H1 (cell line): ENCODE results near the gene RAB11FIP3. TPM values are rescaled to one million over a fixed set of nuclear protein-coding genes. Genes with fewer than 3 reads are reported as not detected.

ENCODE experiments used
- CTCF ChIA-PET: fragments of 300-600 bp; sonication (Branson Sonifier 250); formaldehyde crosslinking; loops from one replicate; lab custom pipeline; 2021; ENCODE audit not compliant: partially characterized antibody; lab: Charles Lee
- POLR2A ChIA-PET: fragments of 300-600 bp; sonication (Branson Sonifier 250); formaldehyde crosslinking; loops from one replicate; lab custom pipeline; 2021; ENCODE audit warnings: inconsistent platforms; ENCODE audit not compliant: partially characterized antibody; lab: Charles Lee
- DNase-seq, 2 experiments: peaks; one replicate each; pipeline versions ENCODE4 v3.0.0 to v3.0.0-alpha.2; 2010 to 2022; ENCODE audit warnings: low spot score in 2 of 2, low read depth in 1 of 2, mixed read lengths in 1 of 2
- FAIRE-seq: peaks from 2 replicates; lab custom pipeline; 2011; peaks lifted over from hg19 to GRCh38; lab: Jason Lieb, UNC
- H2AFZ ChIP-seq: 2 replicates; pipeline ENCODE4 v1.8.1; 2012; ENCODE audit warnings: low read length, inconsistent platforms
- H2AK5ac ChIP-seq: 2 replicates; pipeline ENCODE4 v1.6.1; 2013; ENCODE audit warnings: low read depth, low read length
- H2BK120ac ChIP-seq: replicated peaks from 2 replicates; pipeline ENCODE3; 2013; ENCODE audit warnings: low read depth, low read length, inconsistent platforms
- H2BK12ac ChIP-seq: 2 replicates; pipeline ENCODE4 v1.6.1; 2013; ENCODE audit warnings: low read depth, low read length
- H2BK15ac ChIP-seq: 2 replicates; pipeline ENCODE4 v1.6.1; 2013; ENCODE audit warnings: low read length
- H2BK20ac ChIP-seq: 2 replicates; pipeline ENCODE4 v1.6.1; 2013; ENCODE audit warnings: low read length
- H2BK5ac ChIP-seq: 2 replicates; pipeline ENCODE4 v1.6.1; 2013; ENCODE audit warnings: low read depth, low read length
- H3K14ac ChIP-seq: 2 replicates; pipeline ENCODE4 v1.6.1; 2013; ENCODE audit warnings: inconsistent platforms; ENCODE audit not compliant: insufficient read length
- H3K18ac ChIP-seq: 2 replicates; pipeline ENCODE4 v1.6.1; 2013; ENCODE audit warnings: low read length; ENCODE audit errors: extremely low read depth
- H3K23ac ChIP-seq: 2 replicates; pipeline ENCODE4 v1.6.1; 2013; ENCODE audit warnings: inconsistent platforms; ENCODE audit not compliant: insufficient read length
- H3K23me2 ChIP-seq: 2 replicates; pipeline ENCODE4 v1.6.1; 2013; ENCODE audit warnings: low read depth, low read length
- H3K27ac ChIP-seq: 2 replicates; pipeline ENCODE4 v1.6.1; 2011; ENCODE audit warnings: low read depth, low read length, inconsistent platforms
- H3K27me3 ChIP-seq, 4 experiments: replicated peaks in 1 of 4; 1 replicate in 1 of 4; 2 replicates in 3 of 4; pipeline versions ENCODE4 v1.6.1 to v1.8.1; 2011 to 2013; ENCODE audit warnings: low read length in 3 of 4, mild to moderate bottlenecking in 3 of 4, inconsistent platforms in 2 of 4, mixed read lengths in 2 of 4, moderate library complexity in 1 of 4; ENCODE audit not compliant: control insufficient read depth in 3 of 4, insufficient read depth in 3 of 4; ENCODE audit errors: extremely low read depth in 1 of 4
- H3K36me3 ChIP-seq, 4 experiments: 2 replicates each; pipeline versions ENCODE4 v1.6.1 to v1.8.1; 2011 to 2013; ENCODE audit warnings: mild to moderate bottlenecking in 4 of 4, low read length in 3 of 4, moderate library complexity in 2 of 4, control low read depth in 1 of 4, inconsistent platforms in 1 of 4; ENCODE audit not compliant: insufficient read depth in 4 of 4, control insufficient read depth in 2 of 4
- H3K4ac ChIP-seq: replicated peaks from 2 replicates; pipeline ENCODE3; 2013; ENCODE audit warnings: low read length, low read depth, mixed read lengths, inconsistent platforms; ENCODE audit not compliant: insufficient read length
- H3K4me1 ChIP-seq, 4 experiments: replicated peaks in 1 of 4; 1 replicate in 1 of 4; 2 replicates in 3 of 4; pipeline versions ENCODE4 v1.6.1 to v1.8.1; 2011 to 2013; ENCODE audit warnings: low read length in 3 of 4, inconsistent platforms in 2 of 4, mixed read lengths in 1 of 4; ENCODE audit not compliant: insufficient read depth in 4 of 4, control insufficient read depth in 3 of 4
- H3K4me2 ChIP-seq, 2 experiments: 2 replicates each; pipeline versions ENCODE4 v1.6.1 to v1.8.1; 2011 to 2013; ENCODE audit warnings: low read depth in 2 of 2, low read length in 2 of 2, control low read depth in 1 of 2, inconsistent platforms in 1 of 2, mild to moderate bottlenecking in 1 of 2; ENCODE audit not compliant: insufficient read depth in 1 of 2
- H3K4me3 ChIP-seq, 4 experiments: fragments of 200-600, 300-600 bp in 1 of 4; sonication (generic), shearing (Covaris generic), sonication (Bioruptor Twin) in 1 of 4; 2 replicates each; pipeline versions ENCODE4 v1.5.1 to v1.8.1; 2011 to 2016; ENCODE audit warnings: low read length in 4 of 4, low read depth in 3 of 4, control low read depth in 2 of 4, inconsistent platforms in 2 of 4, mild to moderate bottlenecking in 2 of 4, mixed read lengths in 1 of 4, moderate library complexity in 1 of 4; ENCODE audit not compliant: insufficient read depth in 2 of 4; ENCODE audit errors: extremely low read depth in 1 of 4
- H3K56ac ChIP-seq: replicated peaks from 2 replicates; pipeline ENCODE3; 2013; ENCODE audit warnings: low read depth, mild to moderate bottlenecking, mixed read lengths, low read length, inconsistent platforms; ENCODE audit not compliant: insufficient read length
- H3K79me1 ChIP-seq: 2 replicates; pipeline ENCODE4 v1.6.1; 2013; ENCODE audit warnings: low read depth, low read length, control low read depth
- H3K79me2 ChIP-seq, 2 experiments: 2 replicates each; pipeline versions ENCODE4 v1.6.1 to v1.8.1; 2012 to 2013; ENCODE audit warnings: low read length in 2 of 2, mild to moderate bottlenecking in 2 of 2, inconsistent platforms in 1 of 2; ENCODE audit not compliant: insufficient read depth in 2 of 2, control insufficient read depth in 1 of 2
- H3K9ac ChIP-seq, 4 experiments: replicated peaks in 1 of 4; 1 replicate in 1 of 4; 2 replicates in 3 of 4; pipeline versions ENCODE4 v1.6.1 to v1.8.1; 2011 to 2013; ENCODE audit warnings: low read depth in 3 of 4, low read length in 3 of 4, control low read depth in 2 of 4, mild to moderate bottlenecking in 2 of 4, moderate library complexity in 2 of 4, inconsistent platforms in 1 of 4; ENCODE audit errors: extremely low read depth in 1 of 4
- H3K9me3 ChIP-seq, 2 experiments: 2 replicates each; pipeline versions ENCODE4 v1.6.1 to v1.8.1; 2012 to 2013; ENCODE audit warnings: mild to moderate bottlenecking in 2 of 2, moderate library complexity in 2 of 2, control low read depth in 1 of 2, inconsistent platforms in 1 of 2, low read depth in 1 of 2, low read length in 1 of 2, mixed read lengths in 1 of 2; ENCODE audit not compliant: insufficient read depth in 2 of 2
- H4K20me1 ChIP-seq, 2 experiments: replicated peaks in 1 of 2; 2 replicates each; pipeline versions ENCODE3 to v1.8.1; 2011 to 2013; ENCODE audit warnings: inconsistent platforms in 2 of 2, low read length in 2 of 2, mild to moderate bottlenecking in 1 of 2; ENCODE audit not compliant: insufficient read depth in 2 of 2, control insufficient read depth in 1 of 2
- H4K5ac ChIP-seq: 2 replicates; pipeline ENCODE4 v1.6.1; 2013; ENCODE audit warnings: low read length, low read depth, mixed read lengths, inconsistent platforms; ENCODE audit not compliant: insufficient read length
- H4K8ac ChIP-seq: 2 replicates; pipeline ENCODE4 v1.8.0; 2013; ENCODE audit warnings: mild to moderate bottlenecking, moderate library complexity, low read length, inconsistent platforms; ENCODE audit not compliant: insufficient read depth; ENCODE audit errors: extremely low read depth
- H4K91ac ChIP-seq: replicated peaks from 2 replicates; pipeline ENCODE3; 2013; ENCODE audit warnings: low read length, mixed read lengths, inconsistent platforms; ENCODE audit not compliant: insufficient read length
- CBX8 ChIP-seq: fragments of 300-800, 300-1000 bp; sonication (generic); IDR thresholded peaks from 2 replicates; pipeline ENCODE4 v1.7.1; 2016; ENCODE audit warnings: low read depth, low read length, borderline replicate concordance
- NRF1 ChIP-seq: IDR thresholded peaks from 2 replicates; pipeline ENCODE4 v1.6.1; 2011; ENCODE audit warnings: mild to moderate bottlenecking, low read depth, low read length, improper control_type of control experiment
- SIN3A ChIP-seq, 2 experiments: IDR thresholded peaks in 1 of 2; conservative IDR thresholded peaks in 1 of 2; 2 replicates each; pipeline ENCODE4 v1.6.1; 2011 to 2012; ENCODE audit warnings: low read length in 2 of 2, improper control_type of control experiment in 1 of 2, low read depth in 1 of 2, mild to moderate bottlenecking in 1 of 2
- ZNF274 ChIP-seq: IDR thresholded peaks from 2 replicates; pipeline ENCODE4 v1.7.0; 2012; ENCODE audit warnings: low read length, borderline replicate concordance; ENCODE audit errors: extremely low read depth
- WGBS, 2 experiments: shearing (Covaris generic) in 1 of 2; methylation state at CpG; one replicate each; pipeline versions ENCODE4 v1.1.6 to v1.1.7; 2013 to 2015; ENCODE audit warnings: low lambda C conversion rate in 2 of 2, mixed read lengths in 2 of 2, inconsistent platforms in 1 of 2, low coverage in 1 of 2, missing lambda C conversion rate in 1 of 2; ENCODE audit not compliant: insufficient replicate concordance in 2 of 2, insufficient coverage in 1 of 2, insufficient read length in 1 of 2; ENCODE audit errors: extremely low coverage in 1 of 2, missing lambda C conversion rate in 1 of 2; 5-methylcytosine and 5-hydroxymethylcytosine counted together
- polyA plus RNA-seq, 7 experiments: library from polyadenylated mRNA; depleted of rRNA in 3 of 7; stranded (reverse) in 5 of 7; unstranded in 2 of 7; fragments of >200 nt in 5 of 7; fragments of 200-250 nt in 2 of 7; gene quantifications; 1 replicate in 5 of 7; 2 replicates in 1 of 7; 4 replicates in 1 of 7; pipeline versions ENCODE4 v1.2.1 to v1.2.3, GENCODE V29; 2011 to 2013; ENCODE audit warnings: missing spikeins in 2 of 7, mixed read lengths in 2 of 7
- total RNA-seq: library from RNA; stranded (reverse); fragmentation: NEBNext Ultra II Directional; extraction: Animal tissue kit (Norgen Biotek cat#: 25700); gene quantifications from 2 replicates; pipeline ENCODE4 v1.2.1, GENCODE V29; 2021

The RAB11FIP3 gene
- total and polyA plus RNA-seq, 2 of the 8 experiments (the other 6 are each of a cell fraction or from before 2014, with no cell fraction given) = 9.3 to 35.2 TPM

- H2BK15ac ChIP-seq = no peak overlapping the region
- no peak for FAIRE-seq
- TF ChIP-seq NRF1 (no peak), SIN3A (conservative IDR thresholded peaks at IDR 0.05 in 1 of 2, IDR thresholded peaks at IDR 0.05 in 1 of 2; ENCODE audit: low read depth in 1 of 2, low read length in 2 of 2) (no peak), ZNF274 (no peak), CBX8 (no peak)
- TF ChIP-seq, all 59 proteins: peak for 0
- Histone ChIP-seq H3K27me3 (peaks cover 22 to 40% (median 32%) of the 10 kb centered on the region in 4 experiments; a peak in 6 of 7 replicates), H3K23me2 (peaks cover 9% of the 10 kb centered on the region), H2BK12ac (no peak overlapping the region), H3K9me3 (no peaks in the 10 kb centered on the region), H3K36me3 (peaks cover 0 to under 1% (median 0%) of the 10 kb centered on the region in 4 experiments; a peak in 1 of 8 replicates), H3K4me1 (peaks cover 0 to 10% (median 2%) of the 10 kb centered on the region in 4 experiments; a peak in 4 of 7 replicates), H2BK5ac (no peak overlapping the region), H4K20me1 (peaks cover 0 to 3% of the 10 kb centered on the region in 2 experiments), H3K79me1 (no peaks in the 10 kb centered on the region; the same call in 1 of the 2 replicates), H4K91ac (no peak overlapping the region), H2AK5ac (no peak overlapping the region), H3K9ac (no peak overlapping the region), H3K23ac (no peak overlapping the region), H2AFZ (no peak overlapping the region), H4K8ac (peak overlapping the region; percentile 85), H2BK120ac (no peak overlapping the region), H3K14ac (no peak overlapping the region), H3K4me3 (no peak overlapping the region), H3K18ac (no peak overlapping the region), H3K56ac (no peak overlapping the region), H3K79me2 (no peaks in the 10 kb centered on the region), H4K5ac (no peak overlapping the region), H3K4ac (no peak overlapping the region), H3K4me2 (no peak overlapping the region), H2BK20ac (no peak overlapping the region), H3K27ac (no peak overlapping the region)
- ChIA-PET POLR2A (interaction anchor here (1.0 to 2.3 kb wide), 4 partner anchors 9 to 132 kb away, joined by 3 to 7 read pairs (median 3); partner anchors contain the start of genes NHLRC4 and RAB11FIP3), CTCF (interaction anchor here (0.5 to 3.9 kb wide), 9 partner anchors 8 to 157 kb away, joined by 3 to 21 read pairs (median 4); partner anchors contain the start of genes METRN and NHLRC4)
- DNase-seq = no peak
- WGBS, 2 experiments = 85% methylated on average over 16 of the region's 23 CpGs; no CpG with 5 or more reads in 1 of the 2 experiments
Measured at GRCh38 chr16:557463-558297, 132.2 kb downstream of the RAB11FIP3 start.
